ENCODE measurements around the gene LTBP2.
"Not testable (repeated sequence)": the region's sequence is repeated elsewhere in the genome, so short reads cannot be mapped to it uniquely, and the experiment has no call there.

The LTBP2 gene

GRCh38 chr14:74474376-74474775 lies 137.7 kb downstream of the LTBP2 start:
- DNase-seq: no peak

- no peak for DNase-seq
Measured at GRCh38 chr14:74472601-74473000, 139.4 kb downstream of the LTBP2 start.

GRCh38 chr14:74469548-74470518 lies 142.2 kb downstream of the LTBP2 start:
- no peak for DNase-seq

- no peak for DNase-seq
Measured at GRCh38 chr14:74468513-74468912, 143.5 kb downstream of the LTBP2 start.

- DNase-seq: no peak
Measured at GRCh38 chr14:74465335-74465734, 146.7 kb downstream of the LTBP2 start.

GRCh38 chr14:74464785-74465184 lies 147.3 kb downstream of the LTBP2 start:
- DNase-seq: no peak

- no peak for DNase-seq
Measured at GRCh38 chr14:74463697-74464096, 148.3 kb downstream of the LTBP2 start.

GRCh38 chr14:74462993-74463392 lies 149.0 kb downstream of the LTBP2 start:
- DNase-seq: no peak

- no peak for DNase-seq
Measured at GRCh38 chr14:74459976-74460375, 152.1 kb downstream of the LTBP2 start.

- peak; percentile 42 to 53 for DNase-seq
Measured at GRCh38 chr14:74459289-74459946, 152.6 kb downstream of the LTBP2 start.

GRCh38 chr14:74457565-74457895 lies 154.5 kb downstream of the LTBP2 start:
- DNase-seq: no peak

GRCh38 chr14:74456684-74457564 lies 155.1 kb downstream of the LTBP2 start:
- DNase-seq: no peak

GRCh38 chr14:74454397-74454796 lies 157.6 kb downstream of the LTBP2 start:
- not testable (repeated sequence) for DNase-seq

All from activated CD4-positive, alpha-beta T cell treated with anti-CD3 and anti-CD28 coated beads, Interleukin-2, amount 50 U/mL, for 48 hours (primary cell).